ENCODE measurements around the gene RPTOR.

RPTOR gene

GRCh38 chr17:80995131-80995530, 450.5 kb downstream of the RPTOR start:
- POLR2A ChIA-PET, result no interaction called here
- DNase-seq (ENCODE audit: extremely low spot score), result no peak
- CTCF ChIA-PET, result interaction anchor here (1.7 kb wide), 1 partner anchor 568 kb away, joined by 5 read pairs; no protein-coding TSS in a partner anchor
- no peak for TF ChIP-seq CTCF (IDR thresholded peaks at IDR 0.05; ENCODE audit: control extremely low read depth, extremely low read depth, low read depth, missing control alignments)

DNA sequence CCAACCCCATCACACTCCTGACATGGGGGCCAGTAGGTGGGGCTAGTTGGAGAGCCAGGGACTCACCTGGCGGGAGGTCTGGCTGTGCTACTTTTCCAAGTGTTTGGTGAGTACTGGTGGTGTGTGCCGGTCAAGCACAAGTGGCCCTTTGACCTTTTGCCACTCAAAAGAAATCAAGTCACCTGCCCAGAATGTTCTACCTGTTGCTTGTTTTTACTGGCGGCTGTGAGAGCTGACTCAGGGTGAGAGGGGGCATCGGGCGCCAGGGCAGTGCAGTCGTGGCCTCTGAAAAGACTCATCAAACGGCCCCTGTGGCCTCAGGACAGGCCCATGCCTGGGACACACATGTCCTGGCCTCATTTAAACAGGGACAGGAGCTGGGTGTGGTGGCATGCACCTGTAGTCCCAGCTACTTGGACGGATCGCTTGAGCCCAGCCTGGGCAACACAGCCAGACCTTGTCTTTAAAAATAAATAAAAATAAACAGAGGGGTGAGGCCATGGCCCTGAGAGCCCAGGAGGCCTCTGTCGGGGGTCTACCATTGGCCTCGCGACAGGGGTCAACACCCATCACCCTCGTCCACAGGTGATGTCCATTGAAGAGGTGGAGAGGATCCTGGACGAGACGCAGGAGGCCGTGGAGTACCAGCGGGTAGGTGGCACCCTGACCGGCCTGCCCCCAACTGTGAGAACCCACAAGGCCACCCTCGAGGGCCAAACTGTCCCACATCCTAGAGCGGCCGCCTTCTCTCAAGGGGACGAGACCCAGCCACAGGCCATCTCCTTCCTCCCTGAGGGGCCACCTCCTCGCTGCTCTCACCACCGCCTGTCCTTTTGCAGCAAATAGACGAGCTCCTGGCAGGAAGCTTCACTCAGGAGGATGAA, 452.0 kb downstream of the RPTOR start:
- ChIA-PET CTCF (no interaction called here), POLR2A (no interaction called here)
- DNase-seq (ENCODE audit: extremely low spot score), result no peak
- TF ChIP-seq CTCF (IDR thresholded peaks at IDR 0.05; ENCODE audit: control extremely low read depth, extremely low read depth, low read depth, missing control alignments), result no peak

DNA sequence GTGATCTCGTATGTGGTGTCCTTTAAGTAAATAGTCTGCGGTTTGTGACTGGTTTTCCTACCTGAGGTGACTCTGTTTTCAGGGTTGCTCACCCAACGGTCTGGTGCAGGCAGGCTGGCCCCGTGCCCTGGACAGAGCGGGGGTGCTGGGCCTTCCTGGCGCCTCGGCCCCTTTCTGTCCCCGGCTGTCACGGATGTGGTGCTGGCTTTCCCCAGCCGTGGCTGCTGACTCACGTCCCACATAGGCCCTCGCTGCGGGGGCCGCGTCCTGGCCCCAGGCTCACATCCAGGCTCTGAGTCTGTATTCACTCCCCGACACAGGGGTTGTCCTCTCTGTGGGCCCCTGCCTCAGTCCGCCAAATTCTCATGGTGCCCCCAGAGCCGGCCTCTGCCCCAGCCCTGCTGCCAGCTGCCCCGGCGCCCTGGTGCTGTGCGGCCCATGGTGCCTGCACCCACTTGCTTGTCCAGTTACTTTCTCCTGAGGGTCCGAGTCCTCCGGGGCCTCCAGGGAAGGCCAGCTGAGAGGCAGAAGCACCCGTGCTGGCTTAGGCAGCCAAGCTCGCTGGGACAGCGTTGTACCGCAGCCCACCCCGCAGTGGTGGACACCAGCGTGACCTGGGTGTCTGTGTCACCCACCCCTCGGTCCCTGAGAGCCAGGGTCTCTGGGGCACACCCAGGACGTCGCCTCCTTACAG, 452.9 kb downstream of the RPTOR start:
- TF ChIP-seq CTCF (IDR thresholded peaks at IDR 0.05; ENCODE audit: control extremely low read depth, extremely low read depth, low read depth, missing control alignments), result no peak
- POLR2A ChIA-PET, result no interaction called here

GRCh38 chr17:80998118-80998747, 453.6 kb downstream of the RPTOR start:
- CTCF ChIA-PET, result interaction anchor here (1.1 kb wide), 1 partner anchor 10 kb away, joined by 3 read pairs; no protein-coding TSS in a partner anchor
- no peak for TF ChIP-seq CTCF (IDR thresholded peaks at IDR 0.05; ENCODE audit: control extremely low read depth, extremely low read depth, low read depth, missing control alignments)
- no peak for DNase-seq (ENCODE audit: extremely low spot score)
- POLR2A ChIA-PET, result no interaction called here

More for the DNA sequence above, 452.9 kb downstream of the RPTOR start:
- CTCF ChIA-PET, result no interaction called here
- no peak for DNase-seq (ENCODE audit: extremely low spot score)

GRCh38 chr17:80998748-80999535, 454.3 kb downstream of the RPTOR start:
- peak; percentile 13 for DNase-seq (ENCODE audit: extremely low spot score)
- no peak for TF ChIP-seq CTCF (IDR thresholded peaks at IDR 0.05; ENCODE audit: control extremely low read depth, extremely low read depth, low read depth, missing control alignments)
- POLR2A ChIA-PET, result no interaction called here
- CTCF ChIA-PET, result interaction anchor here (1.1 kb wide), 1 partner anchor 10 kb away, joined by 3 read pairs; no protein-coding TSS in a partner anchor

All from GM10248 (cell line).